Caki2 (cell line): ENCODE data around the gene COMP. TPM values are rescaled to one million over a fixed set of nuclear protein-coding genes. Genes with fewer than 3 reads are reported as not detected.

Experiments used
- DNase-seq: peaks from one replicate; pipeline ENCODE4 v3.0.0-alpha.2; 2015; ENCODE audit warnings: low read depth
- in situ Hi-C: cut with HindIII; loops from 2 replicates; pipeline ENCODE4 v1.10.0; 2016; ENCODE audit warnings: low sequenced_read_pairs, low pct_unique_long_range_greater_than_20kb, mixed read lengths
- total RNA-seq: library from RNA; depleted of rRNA; stranded (reverse); fragments of >200 nt; shearing (Covaris generic); gene quantifications from 2 replicates; pipeline ENCODE4 v1.2.3, GENCODE V29; 2014; ENCODE audit warnings: low replicate concordance

COMP gene
- total RNA-seq, 1 experiment from 2014 or later = not detected

GRCh38 chr19:18807861-18808331 lies 16.8 kb upstream of the COMP start:
- DNase-seq = no peak
- in situ Hi-C loops = no loop called here

GRCh38 chr19:18804643-18805042 lies 13.5 kb upstream of the COMP start:
- no peak for DNase-seq
- in situ Hi-C loops = no loop called here

- in situ Hi-C loops = no loop called here
These were observed 13.1 kb upstream of the COMP start for GRCh38 chr19:18804139-18804601.

GRCh38 chr19:18803550-18804138 lies 12.5 kb upstream of the COMP start:
- in situ Hi-C loops = no loop called here
- DNase-seq = no peak

More at GRCh38 chr19:18804139-18804601, 13.1 kb upstream of the COMP start:
- no peak for DNase-seq

- in situ Hi-C loops = no loop called here
- peak; percentile 19 for DNase-seq
These were observed 11.2 kb upstream of the COMP start for GRCh38 chr19:18802354-18802753.

GRCh38 chr19:18800636-18801035 lies 9.5 kb upstream of the COMP start:
- in situ Hi-C loops = no loop called here

GRCh38 chr19:18800079-18800478 lies 9.0 kb upstream of the COMP start:
- in situ Hi-C loops = no loop called here

More at GRCh38 chr19:18800636-18801035, 9.5 kb upstream of the COMP start:
- DNase-seq = no peak

GRCh38 chr19:18799389-18799970 lies 8.4 kb upstream of the COMP start:
- no peak for DNase-seq
- in situ Hi-C loops = no loop called here

More at GRCh38 chr19:18800079-18800478, 9.0 kb upstream of the COMP start:
- no peak for DNase-seq

GRCh38 chr19:18798384-18799352 lies 7.6 kb upstream of the COMP start:
- in situ Hi-C loops = no loop called here

GRCh38 chr19:18796239-18796638 lies 5.1 kb upstream of the COMP start:
- DNase-seq = no peak

More at GRCh38 chr19:18798384-18799352, 7.6 kb upstream of the COMP start:
- DNase-seq = no peak

GRCh38 chr19:18795540-18795939 lies 4.4 kb upstream of the COMP start:
- no peak for DNase-seq
- in situ Hi-C loops = no loop called here

More at GRCh38 chr19:18796239-18796638, 5.1 kb upstream of the COMP start:
- in situ Hi-C loops = no loop called here

GRCh38 chr19:18794692-18795091 lies 3.6 kb upstream of the COMP start:
- in situ Hi-C loops = no loop called here
- no peak for DNase-seq

GRCh38 chr19:18794029-18794313 lies 2.9 kb upstream of the COMP start:
- DNase-seq = no peak

GRCh38 chr19:18793144-18794028 lies 2.3 kb upstream of the COMP start:
- DNase-seq = no peak
- in situ Hi-C loops = no loop called here

More at GRCh38 chr19:18794029-18794313, 2.9 kb upstream of the COMP start:
- in situ Hi-C loops = no loop called here

GRCh38 chr19:18792661-18793060 lies 1.6 kb upstream of the COMP start:
- in situ Hi-C loops = no loop called here
- no peak for DNase-seq

GRCh38 chr19:18791315-18791678 lies 192 bp upstream of the COMP start:
- no peak for DNase-seq
- in situ Hi-C loops = no loop called here

GRCh38 chr19:18789883-18790565 lies 1.1 kb downstream of the COMP start:
- no peak for DNase-seq
- in situ Hi-C loops = no loop called here
